Measurements from ENCODE around the gene MYCT1.

DNA sequence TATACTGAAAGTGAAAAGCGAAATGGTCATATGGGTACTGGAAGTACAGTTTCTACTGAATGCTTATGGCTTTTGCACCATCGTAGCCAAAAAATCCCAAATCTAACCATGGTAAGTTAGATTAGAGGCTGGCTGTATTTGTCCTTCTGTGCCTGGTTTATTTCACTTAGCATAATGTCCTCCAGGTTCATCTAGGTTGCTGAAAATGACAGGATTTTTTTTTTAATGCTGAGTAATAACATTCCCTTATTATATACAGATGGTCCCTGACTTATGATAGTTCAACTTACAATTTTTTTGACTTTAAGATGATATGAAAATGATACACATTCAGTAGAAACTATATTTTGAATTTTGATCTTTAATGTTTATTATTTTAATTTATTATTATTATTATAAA, 7.6 kb downstream of the MYCT1 start:
- TF ChIP-seq, protein P1, sequence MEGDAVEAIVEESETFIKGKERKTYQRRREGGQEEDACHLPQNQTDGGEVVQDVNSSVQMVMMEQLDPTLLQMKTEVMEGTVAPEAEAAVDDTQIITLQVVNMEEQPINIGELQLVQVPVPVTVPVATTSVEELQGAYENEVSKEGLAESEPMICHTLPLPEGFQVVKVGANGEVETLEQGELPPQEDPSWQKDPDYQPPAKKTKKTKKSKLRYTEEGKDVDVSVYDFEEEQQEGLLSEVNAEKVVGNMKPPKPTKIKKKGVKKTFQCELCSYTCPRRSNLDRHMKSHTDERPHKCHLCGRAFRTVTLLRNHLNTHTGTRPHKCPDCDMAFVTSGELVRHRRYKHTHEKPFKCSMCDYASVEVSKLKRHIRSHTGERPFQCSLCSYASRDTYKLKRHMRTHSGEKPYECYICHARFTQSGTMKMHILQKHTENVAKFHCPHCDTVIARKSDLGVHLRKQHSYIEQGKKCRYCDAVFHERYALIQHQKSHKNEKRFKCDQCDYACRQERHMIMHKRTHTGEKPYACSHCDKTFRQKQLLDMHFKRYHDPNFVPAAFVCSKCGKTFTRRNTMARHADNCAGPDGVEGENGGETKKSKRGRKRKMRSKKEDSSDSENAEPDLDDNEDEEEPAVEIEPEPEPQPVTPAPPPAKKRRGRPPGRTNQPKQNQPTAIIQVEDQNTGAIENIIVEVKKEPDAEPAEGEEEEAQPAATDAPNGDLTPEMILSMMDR (IDR thresholded peaks at IDR 0.05; ENCODE audit: low read depth, low read length, missing input control), result no peak
- TF ChIP-seq, protein P2, sequence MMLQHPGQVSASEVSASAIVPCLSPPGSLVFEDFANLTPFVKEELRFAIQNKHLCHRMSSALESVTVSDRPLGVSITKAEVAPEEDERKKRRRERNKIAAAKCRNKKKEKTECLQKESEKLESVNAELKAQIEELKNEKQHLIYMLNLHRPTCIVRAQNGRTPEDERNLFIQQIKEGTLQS (IDR thresholded peaks at IDR 0.05), result no peak
- no peak for TF ChIP-seq SP1 (IDR thresholded peaks at IDR 0.05)
- no peak for TF ChIP-seq YY1 (IDR thresholded peaks at IDR 0.05)
- TF ChIP-seq, protein P3, sequence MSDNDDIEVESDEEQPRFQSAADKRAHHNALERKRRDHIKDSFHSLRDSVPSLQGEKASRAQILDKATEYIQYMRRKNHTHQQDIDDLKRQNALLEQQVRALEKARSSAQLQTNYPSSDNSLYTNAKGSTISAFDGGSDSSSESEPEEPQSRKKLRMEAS (IDR thresholded peaks at IDR 0.05), result no peak
- TF ChIP-seq RXRA (IDR thresholded peaks at IDR 0.05), result no peak
- TF ChIP-seq JUND (IDR thresholded peaks at IDR 0.05), result no peak
- TF ChIP-seq TAF1 (conservative IDR thresholded peaks at IDR 0.05), result no peak
- TF ChIP-seq GABPA (IDR thresholded peaks at IDR 0.05 in 1 of 2, conservative IDR thresholded peaks at IDR 0.05 in 1 of 2), result no peak
- no peak for TF ChIP-seq RAD21 (IDR thresholded peaks at IDR 0.05)
- no peak for TF ChIP-seq HNF4A (conservative IDR thresholded peaks at IDR 0.05)

All from liver (tissue), 3 donors.